Mesendoderm (in vitro differentiated cells): Measurements from ENCODE around the gene IFNLR1. TPM values are rescaled to one million over a fixed set of nuclear protein-coding genes. Genes with fewer than 3 reads are reported as not detected.
A peak's percentile ranks its signal among the peaks of the same experiment; 100 is the strongest.

Experiments used
- DNase-seq: peaks from one replicate; pipeline ENCODE4 v3.0.0; 2013
- H2AK5ac ChIP-seq: 2 replicates; pipeline ENCODE4 v1.6.1; 2013; ENCODE audit warnings: low read length, inconsistent platforms
- H2BK120ac ChIP-seq: 2 replicates; pipeline ENCODE4 v1.6.1; 2013; ENCODE audit warnings: low read depth, mild to moderate bottlenecking, low read length, moderate library complexity, mixed read lengths
- H2BK15ac ChIP-seq: replicated peaks from 2 replicates; pipeline ENCODE4 v1.6.1; 2013; ENCODE audit warnings: low read depth, mild to moderate bottlenecking, moderate library complexity
- H2BK5ac ChIP-seq: 2 replicates; pipeline ENCODE4 v1.6.1; 2013; ENCODE audit warnings: low read length, inconsistent platforms
- H3K18ac ChIP-seq: 2 replicates; pipeline ENCODE4 v1.6.1; 2013; ENCODE audit warnings: mild to moderate bottlenecking, low read length, mixed read lengths
- H3K23ac ChIP-seq: one replicate; pipeline ENCODE4 v1.6.1; 2013; ENCODE audit warnings: low read length
- H3K27ac ChIP-seq: 2 replicates; pipeline ENCODE4 v1.5.1; 2013; ENCODE audit warnings: low read depth, mild to moderate bottlenecking, inconsistent platforms, low read length, moderate library complexity
- H3K27me3 ChIP-seq: 2 replicates; pipeline ENCODE4 v1.6.1; 2013; ENCODE audit warnings: low read length, control low read depth, mild to moderate bottlenecking, inconsistent platforms; ENCODE audit not compliant: insufficient read depth, poor library complexity
- H3K36me3 ChIP-seq: 2 replicates; pipeline ENCODE4 v1.6.1; 2013; ENCODE audit warnings: low read length, inconsistent platforms; ENCODE audit not compliant: control insufficient read depth, insufficient read depth
- H3K4ac ChIP-seq: one replicate; pipeline ENCODE4 v1.6.1; 2013; ENCODE audit warnings: low read depth, mild to moderate bottlenecking, low read length, moderate library complexity
- H3K4me1 ChIP-seq: 2 replicates; pipeline ENCODE4 v1.6.1; 2013; ENCODE audit warnings: low read depth, low read length, inconsistent platforms; ENCODE audit not compliant: control insufficient read depth
- H3K4me2 ChIP-seq: 2 replicates; pipeline ENCODE4 v1.6.1; 2013; ENCODE audit warnings: low read length
- H3K4me3 ChIP-seq: 2 replicates; pipeline ENCODE4 v1.5.1; 2013; ENCODE audit warnings: mild to moderate bottlenecking, low read length
- H3K56ac ChIP-seq: one replicate; pipeline ENCODE4 v1.6.1; 2013; ENCODE audit warnings: low read length
- H3K79me1 ChIP-seq: 2 replicates; pipeline ENCODE4 v1.6.1; 2013; ENCODE audit warnings: low read length, inconsistent platforms
- H3K79me2 ChIP-seq: 2 replicates; pipeline ENCODE4 v1.6.1; 2013; ENCODE audit warnings: mild to moderate bottlenecking, low read length; ENCODE audit not compliant: control insufficient read depth, insufficient read depth
- H3K9ac ChIP-seq: 2 replicates; pipeline ENCODE4 v1.6.1; 2013; ENCODE audit warnings: low read length, inconsistent platforms
- H4K5ac ChIP-seq: one replicate; pipeline ENCODE4 v1.6.1; 2013; ENCODE audit warnings: low read length
- H4K8ac ChIP-seq: one replicate; pipeline ENCODE4 v1.6.1; 2013; ENCODE audit warnings: low read depth, mild to moderate bottlenecking, control low read depth, low read length, moderate library complexity
- WGBS: extraction: QIAGEN DNeasy Blood & Tissue Kit; methylation state at CpG from one replicate; pipeline ENCODE4 v1.1.7; 2013; ENCODE audit warnings: low lambda C conversion rate, missing lambda C conversion rate; ENCODE audit not compliant: insufficient coverage; ENCODE audit errors: extremely low coverage; 5-methylcytosine and 5-hydroxymethylcytosine counted together
- polyA plus RNA-seq, 2 experiments: library from polyadenylated mRNA; stranded (reverse); fragments of 200-250 nt; gene quantifications; one replicate each; pipeline ENCODE4 v1.2.3, GENCODE V29; 2013

The IFNLR1 gene
- 7.5 TPM for polyA plus RNA-seq (2013, experiment 1 of 2)
- 6.8 TPM for polyA plus RNA-seq (2013, experiment 2 of 2)

GRCh38 chr1:24186993-24187790 is at the start of gene IFNLR1:
IFNLR1 (minus strand) TSS chr1:24187289; CDS start chr1:24187248, 41 bp downstream.
- peak; percentile 72 for DNase-seq
- Histone ChIP-seq H2BK15ac (no peak within 1 kb of the TSS), H3K27me3 (no peaks in the 10 kb centered on the region)

GRCh38 chr1:24235921-24236788 is 49.1 kb upstream of the IFNLR1 start:
- no peak overlapping the region for H3K4me2 ChIP-seq
- H3K79me1 ChIP-seq: no peaks in the 10 kb centered on the region
- H4K5ac ChIP-seq: no peak overlapping the region
- H3K4me1 ChIP-seq: peaks cover 2% of the 10 kb centered on the region
- no peak overlapping the region for H4K8ac ChIP-seq
- H3K56ac ChIP-seq: peak overlapping the region; percentile 47
- H2AK5ac ChIP-seq: no peak overlapping the region
- peak overlapping the region; percentile 1 for H3K9ac ChIP-seq
- no peak overlapping the region for H2BK15ac ChIP-seq
- H3K27me3 ChIP-seq: no peaks in the 10 kb centered on the region
- no peak overlapping the region for H3K4ac ChIP-seq
- DNase-seq: peak; percentile 56
- H3K4me3 ChIP-seq: no peak overlapping the region
- H3K79me2 ChIP-seq: no peaks in the 10 kb centered on the region
- no peaks in the 10 kb centered on the region for H3K36me3 ChIP-seq
- no peak overlapping the region for H3K27ac ChIP-seq
- WGBS: no CpG with 5 or more reads among the region's 17 CpGs
- H3K23ac ChIP-seq: no peak overlapping the region
- no peak overlapping the region for H2BK5ac ChIP-seq
- no peak overlapping the region for H2BK120ac ChIP-seq
- no peak overlapping the region for H3K18ac ChIP-seq

More at GRCh38 chr1:24186993-24187790, at the start of gene IFNLR1:
- H3K4ac ChIP-seq: no peak within 1 kb of the TSS
- H4K8ac ChIP-seq: no peak within 1 kb of the TSS
- H3K23ac ChIP-seq: peak within 1 kb of the TSS; percentile 29
- H2BK5ac ChIP-seq: no peak within 1 kb of the TSS
- H3K18ac ChIP-seq: peak within 1 kb of the TSS; percentile 95
- peak within 1 kb of the TSS; percentile 89 for H2BK120ac ChIP-seq
- H3K56ac ChIP-seq: peak within 1 kb of the TSS; percentile 88
- no peak within 1 kb of the TSS for H3K27ac ChIP-seq
- H3K4me1 ChIP-seq: no peaks in the 10 kb centered on the region
- H4K5ac ChIP-seq: peak within 1 kb of the TSS; percentile 39
- peak within 1 kb of the TSS; percentile 93 for H3K4me2 ChIP-seq
- peak within 1 kb of the TSS; percentile 84 for H3K9ac ChIP-seq
- WGBS: no CpG with 5 or more reads among the region's 74 CpGs
- H3K79me1 ChIP-seq: no peaks in the 10 kb centered on the region
- no peak within 1 kb of the TSS for H2AK5ac ChIP-seq
- H3K79me2 ChIP-seq: no peaks in the 10 kb centered on the region
- no peaks in the 10 kb centered on the region for H3K36me3 ChIP-seq
- H3K4me3 ChIP-seq: peak within 1 kb of the TSS; percentile 79

- Histone ChIP-seq H3K4me2 (no peak overlapping the region), H2BK15ac (no peak overlapping the region), H2BK5ac (no peak overlapping the region), H3K56ac (no peak overlapping the region), H3K79me1 (no peaks in the 10 kb centered on the region), H3K27me3 (no peaks in the 10 kb centered on the region), H3K4me1 (peaks cover 2% of the 10 kb centered on the region), H4K5ac (no peak overlapping the region), H3K27ac (no peak overlapping the region), H3K18ac (no peak overlapping the region), H3K79me2 (no peaks in the 10 kb centered on the region), H2BK120ac (no peak overlapping the region), H3K9ac (no peak overlapping the region), H3K36me3 (no peaks in the 10 kb centered on the region), H3K23ac (no peak overlapping the region), H2AK5ac (no peak overlapping the region), H3K4me3 (no peak overlapping the region), H4K8ac (no peak overlapping the region), H3K4ac (no peak overlapping the region)
- no CpG with 5 or more reads among the region's 9 CpGs for WGBS
- peak; percentile 18 for DNase-seq
Measured at GRCh38 chr1:24233684-24234600, 46.9 kb upstream of the IFNLR1 start.

- no CpG with 5 or more reads among the region's 3 CpGs for WGBS
- no peaks in the 10 kb centered on the region for H3K36me3 ChIP-seq
- no peak overlapping the region for H2BK15ac ChIP-seq
Measured at GRCh38 chr1:24231701-24232100, 44.6 kb upstream of the IFNLR1 start.

GRCh38 chr1:24228311-24228710 is 41.2 kb upstream of the IFNLR1 start:
- no peak for DNase-seq
- Histone ChIP-seq H3K56ac (no peak overlapping the region), H4K8ac (no peak overlapping the region), H3K4me1 (no peaks in the 10 kb centered on the region), H2AK5ac (no peak overlapping the region), H3K4me2 (no peak overlapping the region), H3K27ac (no peak overlapping the region), H3K79me2 (no peaks in the 10 kb centered on the region), H3K23ac (no peak overlapping the region), H4K5ac (no peak overlapping the region), H3K4ac (no peak overlapping the region), H3K4me3 (no peak overlapping the region), H2BK15ac (no peak overlapping the region), H3K27me3 (no peaks in the 10 kb centered on the region), H3K79me1 (no peaks in the 10 kb centered on the region), H2BK5ac (no peak overlapping the region), H2BK120ac (no peak overlapping the region), H3K18ac (no peak overlapping the region), H3K36me3 (no peaks in the 10 kb centered on the region), H3K9ac (no peak overlapping the region)
- WGBS: no CpG with 5 or more reads among the region's 4 CpGs

More at GRCh38 chr1:24231701-24232100, 44.6 kb upstream of the IFNLR1 start:
- Histone ChIP-seq H2AK5ac (no peak overlapping the region), H3K18ac (no peak overlapping the region), H4K5ac (no peak overlapping the region), H3K79me2 (no peaks in the 10 kb centered on the region), H3K9ac (no peak overlapping the region), H2BK120ac (no peak overlapping the region), H3K4me1 (peaks cover 2% of the 10 kb centered on the region), H4K8ac (no peak overlapping the region), H2BK5ac (no peak overlapping the region), H3K27ac (no peak overlapping the region), H3K4me2 (no peak overlapping the region), H3K4me3 (no peak overlapping the region), H3K79me1 (no peaks in the 10 kb centered on the region), H3K23ac (no peak overlapping the region), H3K4ac (no peak overlapping the region), H3K27me3 (no peaks in the 10 kb centered on the region), H3K56ac (no peak overlapping the region)
- no peak for DNase-seq
